NCI-H345 treated with DMSO at 0.1 percent for 48 hours (cell line): ENCODE data around the gene SLC25A1.

ENCODE experiments used
- DNase-seq: peaks from one replicate; lab custom pipeline; 2025; ENCODE audit not compliant: unreplicated experiment; lab: John Stamatoyannopoulos, UW

SLC25A1 gene

GRCh38 chr22:19178657-19179496 is at the start of gene SLC25A1:
Gene SLC25A1, minus strand, starts transcription at chr22:19178736. Its CDS starts 63 bp downstream, at chr22:19178673.
- DNase-seq: peak; percentile 57

- no peak for DNase-seq
These were observed 49.6 kb upstream of the SLC25A1 start for GRCh38 chr22:19228179-19228578.

- DNase-seq: no peak
These were observed 47.9 kb upstream of the SLC25A1 start for GRCh38 chr22:19226428-19226827.

GRCh38 chr22:19225560-19225959 is 47.0 kb upstream of the SLC25A1 start:
- no peak for DNase-seq

- no peak for DNase-seq
These were observed 46.4 kb upstream of the SLC25A1 start for GRCh38 chr22:19224985-19225384.

GRCh38 chr22:19224557-19224956 is 46.0 kb upstream of the SLC25A1 start:
- DNase-seq: no peak

GRCh38 chr22:19223617-19224016 is 45.1 kb upstream of the SLC25A1 start:
- DNase-seq: no peak

GRCh38 chr22:19223110-19223509 is 44.6 kb upstream of the SLC25A1 start:
- no peak for DNase-seq

- no peak for DNase-seq
These were observed 43.9 kb upstream of the SLC25A1 start for GRCh38 chr22:19222242-19223005.

- DNase-seq: no peak
These were observed 42.3 kb upstream of the SLC25A1 start for GRCh38 chr22:19220867-19221266.

GRCh38 chr22:19218541-19219233 is 40.2 kb upstream of the SLC25A1 start:
- no peak for DNase-seq

- no peak for DNase-seq
These were observed 38.0 kb upstream of the SLC25A1 start for GRCh38 chr22:19216579-19216978.

- DNase-seq: no peak
These were observed 36.8 kb upstream of the SLC25A1 start for GRCh38 chr22:19215360-19215759.

- DNase-seq: no peak
These were observed 35.5 kb upstream of the SLC25A1 start for GRCh38 chr22:19214078-19214473.

GRCh38 chr22:19213442-19214077 is 35.0 kb upstream of the SLC25A1 start:
- no peak for DNase-seq

GRCh38 chr22:19213001-19213400 is 34.5 kb upstream of the SLC25A1 start:
- DNase-seq: no peak

- no peak for DNase-seq
These were observed 33.9 kb upstream of the SLC25A1 start for GRCh38 chr22:19212302-19212870.

- DNase-seq: no peak
These were observed 31.7 kb upstream of the SLC25A1 start for GRCh38 chr22:19210188-19210587.

- DNase-seq: no peak
These were observed 29.8 kb upstream of the SLC25A1 start for GRCh38 chr22:19208287-19208847.

- DNase-seq: no peak
These were observed 29.3 kb upstream of the SLC25A1 start for GRCh38 chr22:19207884-19208283.
